Pons (tissue), 1 donor: ENCODE measurements around the gene FAM20C.

Source experiments
- DNase-seq: peaks from one replicate; pipeline ENCODE4 v3.0.0-alpha.2; 2016; ENCODE audit warnings: low spot score

Gene FAM20C

GRCh38 chr7:209906-210305 is 17.5 kb downstream of the FAM20C start:
- no peak for DNase-seq

GRCh38 chr7:210401-210925 is 18.1 kb downstream of the FAM20C start:
- no peak for DNase-seq

- DNase-seq, result no peak
These were observed 18.8 kb downstream of the FAM20C start for GRCh38 chr7:211033-211714.

- DNase-seq, result no peak
These were observed 19.3 kb downstream of the FAM20C start for GRCh38 chr7:211715-212058.

- DNase-seq, result no peak
These were observed 20.4 kb downstream of the FAM20C start for GRCh38 chr7:212754-213153.

GRCh38 chr7:213324-213993 is 21.1 kb downstream of the FAM20C start:
- no peak for DNase-seq

GRCh38 chr7:214410-215212 is 22.2 kb downstream of the FAM20C start:
- no peak for DNase-seq

- DNase-seq, result no peak
These were observed 24.3 kb downstream of the FAM20C start for GRCh38 chr7:216360-217300.

GRCh38 chr7:217781-218180 is 25.4 kb downstream of the FAM20C start:
- DNase-seq, result no peak

- no peak for DNase-seq
These were observed 25.9 kb downstream of the FAM20C start for GRCh38 chr7:218316-218715.

GRCh38 chr7:218896-219580 is 26.7 kb downstream of the FAM20C start:
- no peak for DNase-seq

GRCh38 chr7:219581-220150 is 27.3 kb downstream of the FAM20C start:
- DNase-seq, result peak; percentile 63

GRCh38 chr7:220151-220841 is 27.9 kb downstream of the FAM20C start:
- no peak for DNase-seq

- no peak for DNase-seq
These were observed 29.8 kb downstream of the FAM20C start for GRCh38 chr7:221978-222715.

GRCh38 chr7:222716-223041 is 30.3 kb downstream of the FAM20C start:
- no peak for DNase-seq

- no peak for DNase-seq
These were observed 30.9 kb downstream of the FAM20C start for GRCh38 chr7:223118-223800.

- DNase-seq, result no peak
These were observed 31.5 kb downstream of the FAM20C start for GRCh38 chr7:223861-224260.

- DNase-seq, result no peak
These were observed 34.0 kb downstream of the FAM20C start for GRCh38 chr7:226281-226895.

GRCh38 chr7:227926-228325 is 35.6 kb downstream of the FAM20C start:
- DNase-seq, result no peak
